MCF 10A (cell line): ENCODE data around the gene STXBP6. TPM values are rescaled to one million over a fixed set of nuclear protein-coding genes. Genes with fewer than 3 reads are reported as not detected.

Experiments
- BruUV-seq: library from RNA; stranded (reverse); fragments of 400-500 nt; replicated peaks from 2 replicates; lab custom pipeline; 2021; lab: Mats Ljungman, UMichigan
- CTCF ChIA-PET: fragments of 300-600 bp; sonication (Branson Sonifier 250); formaldehyde crosslinking; extraction: SDS; loops from one replicate; lab custom pipeline; 2021; ENCODE audit warnings: antibody characterized with exemption, inconsistent platforms; lab: Yijun Ruan, JAX
- POLR2A ChIA-PET: fragments of 300-600, 350-650 bp; sonication (Branson Sonifier 250); formaldehyde crosslinking; extraction: SDS; loops from one replicate; lab custom pipeline; 2020; ENCODE audit warnings: antibody characterized with exemption, inconsistent platforms; lab: Yijun Ruan, JAX
- DNase-seq: peaks from one replicate; pipeline ENCODE4 v3.0.0-alpha.2; 2018; ENCODE audit not compliant: unreplicated experiment
- H3K27ac Mint-ChIP-seq: one replicate; pipeline ENCODE4 v1.8.0; 2022; ENCODE audit warnings: mild to moderate bottlenecking, low read depth, mixed read lengths; ENCODE audit not compliant: unreplicated experiment
- H3K27me3 Mint-ChIP-seq: one replicate; pipeline ENCODE4 v1.8.0; 2022; ENCODE audit warnings: mixed read lengths; ENCODE audit not compliant: insufficient read depth, unreplicated experiment
- H3K36me3 Mint-ChIP-seq: one replicate; pipeline ENCODE4 v1.8.0; 2022; ENCODE audit warnings: mild to moderate bottlenecking, moderate library complexity, mixed read lengths; ENCODE audit not compliant: insufficient read depth, unreplicated experiment
- H3K4me1 Mint-ChIP-seq: one replicate; pipeline ENCODE4 v1.8.0; 2022; ENCODE audit warnings: mixed read lengths; ENCODE audit not compliant: insufficient read depth, unreplicated experiment
- H3K4me3 Mint-ChIP-seq: one replicate; pipeline ENCODE4 v1.8.0; 2022; ENCODE audit warnings: mild to moderate bottlenecking, moderate library complexity, mixed read lengths; ENCODE audit not compliant: unreplicated experiment
- H3K9me3 Mint-ChIP-seq: one replicate; pipeline ENCODE4 v1.8.0; 2022; ENCODE audit warnings: mixed read lengths; ENCODE audit not compliant: unreplicated experiment
- intact Hi-C: fragments of 100-400 bp; cut with micrococcal nuclease; formaldehyde crosslinking; loops from 2 replicates; pipeline ENCODE4 v1.14.1; 2022
- total RNA-seq: library from RNA; stranded (reverse); gene quantifications from 2 replicates; pipeline ENCODE4 v1.2.3, GENCODE V29; 2022
- TF ChIP-seq, protein P1 (sequence below): fragments of 200-600 bp; IDR thresholded peaks from one replicate; pipeline ENCODE4 v1.8.0; 2022; ENCODE audit warnings: antibody characterized with exemption, mild to moderate bottlenecking; ENCODE audit not compliant: unreplicated experiment

The STXBP6 gene
- total RNA-seq, 1 experiment from 2014 or later = not detected

- CTCF ChIA-PET = interaction anchor here (0.7 kb wide), 1 partner anchor 68 kb away, joined by 3 read pairs; no protein-coding TSS in a partner anchor
- TF ChIP-seq, protein P1, sequence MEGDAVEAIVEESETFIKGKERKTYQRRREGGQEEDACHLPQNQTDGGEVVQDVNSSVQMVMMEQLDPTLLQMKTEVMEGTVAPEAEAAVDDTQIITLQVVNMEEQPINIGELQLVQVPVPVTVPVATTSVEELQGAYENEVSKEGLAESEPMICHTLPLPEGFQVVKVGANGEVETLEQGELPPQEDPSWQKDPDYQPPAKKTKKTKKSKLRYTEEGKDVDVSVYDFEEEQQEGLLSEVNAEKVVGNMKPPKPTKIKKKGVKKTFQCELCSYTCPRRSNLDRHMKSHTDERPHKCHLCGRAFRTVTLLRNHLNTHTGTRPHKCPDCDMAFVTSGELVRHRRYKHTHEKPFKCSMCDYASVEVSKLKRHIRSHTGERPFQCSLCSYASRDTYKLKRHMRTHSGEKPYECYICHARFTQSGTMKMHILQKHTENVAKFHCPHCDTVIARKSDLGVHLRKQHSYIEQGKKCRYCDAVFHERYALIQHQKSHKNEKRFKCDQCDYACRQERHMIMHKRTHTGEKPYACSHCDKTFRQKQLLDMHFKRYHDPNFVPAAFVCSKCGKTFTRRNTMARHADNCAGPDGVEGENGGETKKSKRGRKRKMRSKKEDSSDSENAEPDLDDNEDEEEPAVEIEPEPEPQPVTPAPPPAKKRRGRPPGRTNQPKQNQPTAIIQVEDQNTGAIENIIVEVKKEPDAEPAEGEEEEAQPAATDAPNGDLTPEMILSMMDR = no peak
- no peak for DNase-seq
- no peak overlapping the region for H3K4me3 Mint-ChIP-seq
- H3K4me1 Mint-ChIP-seq = no peaks in the 10 kb centered on the region
- intact Hi-C loops = no loop called here
- POLR2A ChIA-PET = no interaction called here
- H3K27ac Mint-ChIP-seq = no peak overlapping the region
- BruUV-seq = no TSS peak
- no peaks in the 10 kb centered on the region for H3K27me3 Mint-ChIP-seq
- no peaks in the 10 kb centered on the region for H3K9me3 Mint-ChIP-seq
- no peaks in the 10 kb centered on the region for H3K36me3 Mint-ChIP-seq
These were observed 205.9 kb downstream of the STXBP6 start for GRCh38 chr14:24844011-24844410.

GRCh38 chr14:24843494-24843893 lies 206.5 kb downstream of the STXBP6 start:
- H3K4me1 Mint-ChIP-seq = no peaks in the 10 kb centered on the region
- no peaks in the 10 kb centered on the region for H3K36me3 Mint-ChIP-seq
- H3K4me3 Mint-ChIP-seq = no peak overlapping the region
- ChIA-PET POLR2A (no interaction called here), CTCF (no interaction called here)
- intact Hi-C loops = no loop called here
- H3K27ac Mint-ChIP-seq = no peak overlapping the region
- no peak for DNase-seq
- TF ChIP-seq, protein P1 = no peak
- BruUV-seq = no TSS peak
- H3K27me3 Mint-ChIP-seq = no peaks in the 10 kb centered on the region
- no peaks in the 10 kb centered on the region for H3K9me3 Mint-ChIP-seq

DNA sequence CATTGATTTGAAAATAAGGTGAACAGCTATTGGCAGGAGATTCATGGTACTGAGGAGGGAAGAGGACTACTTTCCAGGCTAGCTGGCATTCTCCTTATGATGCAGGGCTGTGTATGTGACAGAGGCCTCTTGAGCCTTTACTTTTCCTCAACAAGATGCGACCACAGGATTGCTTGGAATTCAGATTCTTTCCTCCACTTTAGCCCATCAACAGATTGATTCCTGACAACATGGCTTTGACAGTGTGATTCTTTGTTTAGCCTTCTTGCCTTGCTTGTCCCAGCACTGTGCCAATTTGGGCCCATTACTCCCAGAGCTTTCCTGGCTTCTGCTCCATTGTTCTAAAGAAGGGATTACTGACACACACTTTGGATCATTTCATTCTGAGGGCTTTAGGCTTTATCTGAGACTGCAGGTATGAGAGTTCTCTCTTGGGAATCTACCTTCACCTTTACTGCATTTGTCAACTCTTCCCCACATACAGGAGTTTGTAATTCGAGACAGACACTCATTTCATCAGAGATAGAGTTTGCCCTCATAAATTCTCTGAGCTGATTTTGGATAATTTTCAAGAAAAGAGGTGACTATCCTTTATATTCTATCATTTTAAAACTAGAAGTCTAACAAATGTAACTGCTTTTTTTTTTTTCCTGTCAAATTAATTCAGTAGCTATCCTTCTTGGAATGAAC lies 209.6 kb downstream of the STXBP6 start:
- intact Hi-C loops = no loop called here
- no peak for DNase-seq
- CTCF ChIA-PET = no interaction called here

GRCh38 chr14:24839617-24840203 lies 210.2 kb downstream of the STXBP6 start:
- TF ChIP-seq, protein P1 = no peak
- no peaks in the 10 kb centered on the region for H3K9me3 Mint-ChIP-seq
- no peaks in the 10 kb centered on the region for H3K4me1 Mint-ChIP-seq
- no peaks in the 10 kb centered on the region for H3K36me3 Mint-ChIP-seq
- CTCF ChIA-PET = no interaction called here
- no peak for DNase-seq
- H3K27ac Mint-ChIP-seq = no peak overlapping the region
- H3K4me3 Mint-ChIP-seq = no peak overlapping the region
- POLR2A ChIA-PET = no interaction called here
- intact Hi-C loops = no loop called here
- BruUV-seq = no TSS peak
- no peaks in the 10 kb centered on the region for H3K27me3 Mint-ChIP-seq

More for the DNA sequence above, 209.6 kb downstream of the STXBP6 start:
- Mint-ChIP-seq H3K36me3 (no peaks in the 10 kb centered on the region), H3K27me3 (no peaks in the 10 kb centered on the region), H3K4me3 (no peak overlapping the region), H3K9me3 (no peaks in the 10 kb centered on the region), H3K4me1 (no peaks in the 10 kb centered on the region), H3K27ac (no peak overlapping the region)
- POLR2A ChIA-PET = no interaction called here
- BruUV-seq = no TSS peak
- TF ChIP-seq, protein P1 = no peak
